Activated T-cell treated with anti-CD3 and anti-CD28 coated beads, Interleukin-2, amount 50 U/mL, for 48 hours (primary cell): ENCODE data around the gene DYNC2LI1.

ENCODE experiments used
- DNase-seq, 2 experiments: peaks; one replicate each; pipeline ENCODE4 v3.0.0-alpha.2; 2020

Gene DYNC2LI1

DNA sequence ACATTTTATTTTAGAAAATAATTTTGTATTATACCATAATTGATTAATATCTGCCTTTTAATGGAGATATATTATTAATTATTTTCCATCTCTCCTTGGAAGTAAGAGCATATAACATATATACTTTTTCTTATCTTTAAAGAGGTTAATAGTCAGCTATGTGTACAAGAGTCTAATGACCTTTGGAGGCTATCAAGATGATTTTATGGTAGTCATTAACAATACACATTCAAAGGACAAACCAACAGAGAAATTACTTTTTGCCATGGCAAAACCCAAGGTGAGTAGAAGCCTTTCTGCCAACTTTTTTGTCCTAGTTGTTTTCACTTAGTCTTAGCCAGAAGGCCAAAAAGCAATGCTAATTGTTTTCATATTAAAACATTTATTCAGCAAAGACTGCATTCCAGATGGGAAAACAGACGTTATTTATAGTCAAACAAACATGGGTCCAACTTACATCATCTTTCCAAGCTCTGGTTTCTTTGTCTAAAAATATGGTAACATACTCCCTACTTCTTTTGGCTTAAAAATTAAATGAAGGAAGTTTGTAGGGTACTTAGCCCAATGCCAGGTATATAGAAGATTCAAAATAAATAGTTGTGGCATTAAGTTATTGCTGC is 9.6 kb upstream of the DYNC2LI1 start:
- DNase-seq = no peak

DNA sequence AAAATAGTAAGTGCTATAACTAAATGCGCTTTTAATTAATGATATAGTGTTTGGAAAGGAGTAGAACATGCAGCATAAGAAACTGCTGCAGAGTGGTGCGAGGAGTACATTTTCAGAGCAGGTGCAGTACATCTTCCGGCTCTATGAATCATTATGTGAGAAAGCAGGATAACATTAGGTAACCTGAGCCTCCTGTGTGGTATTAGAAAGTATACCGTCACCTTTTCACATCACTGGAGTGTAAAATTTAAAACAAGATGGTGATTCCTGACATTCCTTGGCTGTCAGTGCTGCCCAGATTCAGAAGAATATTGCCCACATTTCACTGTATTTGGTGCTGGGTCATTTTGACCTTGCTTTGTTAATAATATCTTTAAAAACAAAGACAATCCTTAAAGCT is 7.8 kb upstream of the DYNC2LI1 start:
- no peak for DNase-seq

DNA sequence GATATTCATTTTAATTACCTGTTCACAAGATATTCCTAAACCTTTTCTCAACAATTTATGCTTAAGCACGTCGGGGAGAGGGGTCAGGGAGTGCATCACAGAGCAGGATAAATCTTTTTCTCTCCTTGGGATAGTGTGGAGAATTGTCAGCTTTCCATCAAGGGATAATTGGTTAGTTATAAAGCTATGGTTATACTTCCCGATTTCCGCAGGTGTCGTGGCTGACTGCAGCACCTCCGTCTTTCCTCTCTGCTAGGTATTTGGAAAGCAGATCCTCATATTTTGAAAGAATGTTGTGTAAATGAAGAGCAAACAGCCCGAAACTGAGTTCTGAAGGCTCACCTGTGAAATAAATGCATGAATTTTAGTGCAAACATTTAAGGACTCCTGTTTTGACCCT is 778 bp downstream of the DYNC2LI1 start:
- no peak for DNase-seq

DNA sequence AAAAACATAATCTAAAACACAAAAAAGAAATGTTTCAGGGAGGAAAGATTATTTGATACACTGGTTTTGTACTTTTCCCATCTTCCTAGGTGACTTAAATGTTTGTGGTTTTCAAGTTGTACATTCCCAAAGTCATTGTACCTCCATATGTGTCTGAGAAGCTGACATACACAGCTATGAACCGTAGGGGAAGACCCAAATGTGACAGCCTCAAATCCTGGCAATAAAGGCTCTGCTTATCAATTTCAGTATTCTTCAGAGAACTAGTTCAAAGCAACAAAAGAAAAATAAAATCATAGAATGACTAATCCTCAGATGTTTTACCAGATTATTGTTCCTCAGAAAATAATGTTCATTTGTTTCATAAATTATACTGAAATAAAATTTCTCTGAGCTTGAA is 2.5 kb downstream of the DYNC2LI1 start:
- DNase-seq = no peak

DNA sequence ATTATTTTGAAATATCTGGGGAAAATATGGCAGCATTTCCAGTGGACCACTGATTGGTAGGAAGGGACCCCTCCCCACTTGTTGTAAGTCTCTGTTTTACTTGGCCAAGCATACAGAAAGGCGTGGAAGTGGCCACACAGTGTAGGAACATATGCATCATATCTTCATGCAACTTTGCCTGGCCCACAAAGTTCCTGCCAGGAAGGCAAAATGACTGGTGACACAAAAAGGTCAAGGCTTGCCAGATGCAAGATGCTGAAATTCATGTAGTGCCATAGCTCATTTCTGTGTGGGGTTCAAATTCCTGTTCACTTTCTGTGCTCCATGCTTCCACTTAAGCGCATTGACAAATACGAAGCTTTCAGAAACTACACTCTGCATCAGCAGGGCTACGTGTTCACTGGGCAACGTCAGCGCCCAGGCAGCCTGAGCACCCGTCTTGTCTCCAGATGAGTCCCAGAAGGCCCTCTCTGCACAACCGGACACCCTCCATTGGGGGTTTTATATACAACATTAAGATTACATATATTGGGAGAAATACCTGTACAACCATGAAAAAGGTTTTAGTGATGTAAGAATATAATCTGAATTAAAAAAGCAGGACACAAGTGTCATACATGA is 3.6 kb downstream of the DYNC2LI1 start:
- DNase-seq = peak in 1 of 2 experiments; percentile 44

DNA sequence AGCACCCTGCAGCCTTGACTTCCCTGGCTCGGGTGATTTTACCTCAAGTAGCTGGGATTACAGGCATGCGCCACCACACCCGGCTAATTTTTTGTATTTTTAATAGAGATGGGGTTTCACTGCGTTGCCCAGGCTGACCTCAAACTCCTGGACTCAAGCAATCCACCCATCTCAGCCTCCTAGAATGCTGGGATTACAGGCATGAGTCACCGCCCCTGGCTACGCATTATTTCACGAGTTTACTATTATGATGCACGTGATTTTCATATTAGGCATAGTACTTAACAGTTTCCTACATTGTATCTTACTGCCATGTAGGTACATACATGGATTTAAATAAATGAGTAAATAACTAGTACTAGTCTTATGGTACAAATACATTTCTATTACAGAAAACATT is 4.4 kb downstream of the DYNC2LI1 start:
- no peak for DNase-seq

DNA sequence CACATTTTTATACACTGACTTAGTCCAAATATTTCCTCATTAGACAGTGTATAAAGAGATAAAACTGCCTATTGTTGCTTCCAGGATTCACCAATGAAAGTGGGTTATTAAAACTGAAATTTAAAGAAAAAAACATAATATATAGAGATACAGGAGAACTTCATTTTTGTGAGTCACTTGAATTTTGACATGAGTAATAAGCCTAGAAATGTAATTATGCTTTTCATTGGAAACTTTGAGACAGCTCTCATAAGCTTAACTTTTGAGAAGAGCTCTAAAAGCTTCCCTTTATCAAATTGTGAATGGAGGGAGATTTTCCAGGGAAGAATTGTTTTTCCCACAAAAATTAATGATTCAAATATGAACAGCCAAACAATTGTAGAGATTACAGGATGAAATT is 14.1 kb downstream of the DYNC2LI1 start:
- DNase-seq = no peak

DNA sequence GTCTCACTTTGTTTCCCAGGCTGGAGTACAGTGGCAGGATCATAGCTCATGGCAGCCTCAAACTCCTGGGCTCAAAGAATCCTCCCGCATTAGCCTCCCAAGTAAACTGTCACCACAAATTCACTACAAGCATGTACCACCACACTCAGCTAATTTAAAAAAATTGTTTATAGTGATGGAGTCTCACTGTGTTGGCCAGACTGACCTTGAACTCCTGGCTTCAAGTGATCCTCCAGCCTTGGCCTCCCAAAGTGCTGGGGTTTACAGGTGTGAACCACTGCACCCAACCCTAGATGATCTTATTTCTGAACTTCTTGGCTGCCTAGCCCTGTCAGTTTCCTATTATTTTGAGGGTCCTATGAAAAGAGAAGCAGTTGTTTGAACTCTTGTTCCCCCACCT is 14.8 kb downstream of the DYNC2LI1 start:
- DNase-seq = no peak

DNA sequence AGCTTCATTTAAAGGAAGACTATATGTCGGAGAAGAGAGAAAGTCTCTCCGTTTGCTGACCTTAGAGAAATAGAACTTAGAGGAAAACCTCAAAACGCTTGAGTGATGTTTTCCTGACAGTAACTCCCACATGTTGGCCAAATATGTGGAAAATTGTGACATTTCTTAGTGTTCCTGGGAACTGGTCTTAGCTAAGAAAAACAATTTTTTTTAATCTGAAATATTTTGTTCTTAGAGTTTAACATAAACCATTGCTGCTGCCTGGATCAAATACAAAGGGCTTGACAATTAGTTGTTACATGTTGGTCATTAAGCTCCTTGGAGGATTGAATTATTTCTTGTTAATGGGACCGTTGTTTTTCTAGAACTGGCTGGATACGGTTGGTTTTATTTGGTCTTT is 16.3 kb downstream of the DYNC2LI1 start:
- no peak for DNase-seq

DNA sequence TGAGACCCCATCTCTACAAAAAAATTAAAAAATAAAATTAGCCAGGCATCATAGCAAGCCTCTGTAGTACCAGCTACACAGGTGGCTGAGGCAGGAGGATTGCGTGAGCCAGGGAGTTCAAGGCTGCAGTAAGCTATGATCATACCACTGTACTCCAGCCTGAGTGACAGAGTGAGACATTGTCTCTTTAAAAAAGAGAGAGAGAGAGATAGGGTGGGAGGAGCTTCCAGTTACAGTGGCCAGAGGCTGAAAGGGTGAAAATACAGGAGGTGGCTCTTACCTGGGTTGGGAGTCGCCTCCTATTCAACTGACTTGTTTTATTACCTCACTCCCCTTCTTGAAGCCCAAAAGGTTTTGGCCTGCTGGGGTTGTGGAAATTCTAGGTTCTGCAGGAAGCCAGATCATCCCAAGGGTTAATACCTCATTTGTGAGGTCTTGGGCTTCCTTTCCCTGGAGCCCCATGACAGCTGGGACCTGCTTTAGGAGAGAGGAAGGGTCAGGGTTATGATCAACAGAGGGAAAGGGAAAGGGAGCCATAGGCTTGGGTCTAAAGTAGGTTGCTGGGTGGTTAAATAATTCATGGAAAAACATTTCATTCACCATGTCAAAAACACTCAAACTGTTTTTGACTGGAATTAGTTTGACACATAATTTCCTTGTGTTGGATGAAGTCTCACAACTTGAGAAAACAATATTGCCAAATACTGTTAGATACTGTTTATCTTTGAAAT is 17.4 kb downstream of the DYNC2LI1 start:
- no peak for DNase-seq

DNA sequence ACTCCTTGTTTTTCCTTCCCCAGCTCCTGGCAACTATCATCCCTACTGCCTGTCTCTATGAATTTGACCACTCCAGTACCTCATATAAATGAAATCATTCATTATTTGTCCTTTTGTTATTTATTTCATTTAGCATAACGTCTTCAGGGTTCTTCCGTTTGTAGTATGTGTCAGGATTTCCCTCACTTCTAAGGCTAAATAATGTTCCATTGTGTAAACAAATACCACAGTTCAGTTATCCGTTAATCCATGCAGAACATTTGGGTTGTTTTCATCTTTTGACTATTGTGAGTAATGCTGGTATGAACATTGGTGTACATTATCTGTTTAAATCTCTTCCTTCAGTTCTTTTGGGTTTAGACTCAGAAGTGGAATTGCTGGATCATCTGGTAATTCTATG is 18.8 kb downstream of the DYNC2LI1 start:
- DNase-seq = no peak

DNA sequence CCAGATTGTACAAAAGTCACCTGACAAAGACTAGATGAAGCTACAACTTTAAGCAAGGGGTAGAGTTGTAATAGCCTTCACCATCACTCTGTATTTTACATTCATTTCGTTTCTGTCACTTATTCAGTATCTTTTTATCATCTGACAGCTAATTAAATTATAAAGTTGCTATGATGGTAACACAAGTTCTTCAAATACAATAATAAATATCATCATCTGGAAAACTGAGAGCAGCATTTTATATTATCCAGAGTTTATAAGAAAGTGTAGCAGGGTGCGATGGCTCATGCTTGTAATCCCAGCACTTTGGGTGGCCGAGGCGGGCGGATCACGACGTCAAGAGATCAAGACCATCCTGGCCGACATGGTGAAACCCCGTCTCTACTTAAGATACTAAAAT is 21.1 kb downstream of the DYNC2LI1 start:
- no peak for DNase-seq

DNA sequence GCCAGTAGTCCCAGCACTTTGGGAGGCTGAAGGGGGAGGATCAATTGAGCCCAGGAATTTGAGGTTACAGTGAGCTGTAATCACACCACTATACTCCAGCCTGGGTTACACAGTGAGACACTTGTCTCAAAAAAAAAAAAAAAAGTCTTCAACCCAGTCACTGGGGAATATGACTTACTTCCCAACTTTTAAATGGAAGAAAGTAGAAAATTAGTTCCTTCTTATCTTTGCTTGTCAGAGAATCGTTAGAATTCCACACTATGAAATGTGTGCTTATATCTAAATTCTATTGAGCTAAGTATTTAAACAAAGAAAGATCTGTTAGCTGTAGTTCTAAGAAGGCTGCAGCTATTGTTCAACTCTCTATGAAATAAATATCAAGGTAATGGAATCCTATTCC is 22.4 kb downstream of the DYNC2LI1 start:
- no peak for DNase-seq

DNA sequence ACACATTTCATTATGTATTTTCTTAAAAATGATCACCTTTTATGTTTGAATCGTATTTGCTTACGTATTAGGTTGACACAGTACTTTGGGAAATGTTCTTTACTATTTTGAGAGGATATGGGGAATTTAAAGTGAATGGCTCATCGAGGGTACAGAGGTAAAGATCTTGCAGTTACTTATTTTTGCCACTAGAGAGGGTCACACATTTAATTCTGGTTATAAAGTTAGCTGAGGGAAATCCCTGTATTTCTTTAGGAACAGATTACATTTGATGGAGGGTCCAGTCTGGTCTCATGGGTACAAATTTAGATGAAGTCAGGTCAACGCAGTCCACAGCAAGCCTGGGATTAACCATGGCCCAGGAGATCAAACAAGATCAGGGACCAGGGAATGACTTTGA is 24.5 kb downstream of the DYNC2LI1 start:
- no peak for DNase-seq

DNA sequence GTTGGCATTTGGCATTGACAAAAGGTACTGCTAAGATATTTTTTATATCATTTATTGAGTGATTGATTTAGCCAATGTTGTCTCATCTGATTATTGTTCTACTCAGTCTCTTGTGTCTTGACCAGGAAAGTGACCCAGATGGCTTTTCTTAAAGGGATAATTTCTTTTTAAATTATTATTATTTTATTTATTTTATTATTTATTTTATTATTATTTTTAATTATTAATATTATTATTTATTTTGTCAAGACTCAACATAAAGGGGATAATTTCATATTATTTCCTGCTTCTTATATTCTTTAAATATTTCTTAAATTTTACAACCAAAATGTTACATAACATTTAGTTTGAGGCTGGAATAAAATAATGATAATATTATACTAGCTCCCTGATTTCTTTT is 27.1 kb downstream of the DYNC2LI1 start:
- no peak for DNase-seq

DNA sequence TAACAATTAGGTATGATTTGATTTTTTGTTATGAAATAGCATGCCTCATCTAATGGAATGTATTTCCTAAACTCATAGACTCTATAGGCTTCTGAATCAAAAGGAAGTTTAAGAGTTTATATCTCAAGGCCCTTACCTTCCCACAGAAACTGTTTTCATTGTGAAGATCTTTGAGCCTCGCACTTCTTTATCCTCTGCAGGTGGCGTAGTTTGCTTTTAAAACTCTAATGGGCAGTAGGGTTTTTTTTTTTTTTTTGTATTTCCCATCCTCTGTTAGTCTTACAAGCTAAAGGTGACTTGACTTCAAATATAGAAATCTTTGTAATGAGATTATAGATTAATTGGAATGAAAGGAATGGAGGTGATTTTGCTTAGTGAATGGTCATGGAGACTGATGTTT is 28.3 kb downstream of the DYNC2LI1 start:
- no peak for DNase-seq

DNA sequence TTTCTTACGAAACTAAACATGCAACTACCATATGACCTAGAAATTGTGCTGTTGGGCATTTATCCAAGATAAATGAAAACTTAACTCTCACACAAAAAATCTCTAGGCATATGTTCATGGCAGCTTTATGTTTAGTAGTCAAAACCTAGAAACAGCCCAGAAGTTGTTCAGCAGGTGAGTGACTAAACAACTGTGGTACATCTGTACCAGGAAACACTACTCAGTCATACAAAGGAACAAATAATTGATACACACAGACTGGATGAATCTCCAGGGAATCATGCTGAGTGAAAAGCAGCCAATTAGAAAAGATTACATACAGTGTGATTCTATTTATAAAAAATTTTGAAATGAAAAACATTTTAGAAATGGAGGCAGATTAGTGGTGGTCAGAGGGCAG is 29.3 kb downstream of the DYNC2LI1 start:
- DNase-seq = no peak

DNA sequence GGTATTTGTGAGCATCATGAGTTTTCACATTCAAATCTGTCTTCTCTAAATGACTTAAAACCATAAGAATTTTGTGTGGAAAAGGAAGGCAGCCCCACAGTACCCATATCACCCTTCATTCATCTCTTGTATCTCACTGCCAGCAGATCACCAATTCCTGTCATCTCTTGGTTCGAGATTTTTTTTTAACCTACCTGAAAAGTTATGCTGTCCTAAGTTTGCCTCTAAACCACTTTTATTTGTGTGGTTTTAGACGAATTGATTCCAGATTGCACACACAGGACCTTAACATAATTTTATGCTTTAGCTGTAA is 32.8 kb downstream of the DYNC2LI1 start:
- DNase-seq = no peak

DNA sequence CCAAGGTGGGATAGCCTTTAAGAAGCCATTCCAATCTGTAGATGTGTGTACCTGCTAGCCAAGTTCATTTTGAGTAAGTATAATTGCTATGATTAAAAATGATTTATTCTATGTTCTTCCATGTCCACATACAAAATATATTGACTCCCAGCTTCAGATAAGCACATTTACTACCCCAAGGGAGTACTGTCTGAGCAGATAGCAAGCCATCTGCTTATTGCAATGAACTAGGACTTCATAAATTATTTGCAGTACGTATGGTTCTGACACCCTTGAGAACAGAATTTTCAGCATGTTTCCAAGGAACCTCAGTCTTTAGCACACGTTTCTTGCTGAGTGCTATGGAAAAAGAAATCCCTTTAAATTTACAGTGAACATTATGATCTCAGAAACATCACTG is 36.6 kb downstream of the DYNC2LI1 start:
- DNase-seq = no peak

DNA sequence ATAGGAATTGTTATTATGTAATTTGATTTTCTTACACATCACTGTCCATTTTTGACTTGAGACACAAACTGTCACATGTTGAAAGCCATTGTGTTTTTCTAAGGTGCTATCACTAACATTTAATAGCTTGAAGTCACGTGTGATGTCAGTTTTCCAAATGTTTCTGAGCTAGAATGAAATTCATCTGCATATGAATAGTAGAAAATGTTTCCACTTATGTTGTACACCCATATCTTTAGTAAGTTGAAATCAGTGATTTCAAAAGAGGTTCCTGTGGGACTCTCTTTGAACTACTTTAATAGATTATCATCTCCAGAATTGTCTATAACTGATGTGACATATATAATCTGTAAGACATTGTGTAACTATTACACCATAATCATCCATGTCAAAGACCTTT is 37.0 kb downstream of the DYNC2LI1 start:
- DNase-seq = no peak

DNA sequence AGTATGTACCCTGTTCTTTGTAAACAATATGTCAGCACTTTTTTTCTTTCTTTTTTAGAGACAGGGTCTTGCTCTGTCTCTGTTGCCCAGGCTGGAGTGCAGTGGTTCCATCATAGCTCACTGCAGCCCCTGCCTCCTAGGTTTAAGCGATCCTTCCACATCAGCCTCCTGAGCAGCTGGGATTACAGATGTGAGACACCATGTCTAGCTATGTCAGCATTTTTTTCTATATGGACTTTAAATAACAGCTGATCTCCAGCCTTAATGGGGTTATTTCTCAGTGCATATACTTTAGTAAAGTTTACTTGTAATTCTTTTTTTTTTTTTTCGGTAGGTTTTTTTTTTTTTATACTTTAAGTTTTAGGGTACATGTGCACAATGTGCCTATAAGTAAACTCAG is 38.2 kb downstream of the DYNC2LI1 start:
- DNase-seq = no peak

DNA sequence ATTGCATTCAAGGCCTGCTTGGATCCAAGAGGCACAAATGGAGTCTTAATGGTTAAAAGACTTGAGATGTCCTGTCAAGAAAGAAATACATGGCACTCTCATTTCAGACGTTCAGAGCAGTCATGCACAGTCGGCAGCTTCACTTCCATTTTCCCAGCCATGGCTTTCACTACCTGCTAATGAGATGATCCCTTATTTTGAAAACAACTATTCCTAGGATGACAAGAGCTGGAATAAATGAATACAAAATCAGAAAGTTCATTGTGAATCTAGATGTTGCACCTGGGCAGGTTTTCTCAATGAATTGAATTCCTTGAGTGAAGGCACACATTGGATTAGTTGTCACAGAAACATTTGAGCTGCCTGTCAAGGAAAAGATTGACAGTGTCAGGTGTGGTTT is 39.1 kb downstream of the DYNC2LI1 start:
- no peak for DNase-seq

DNA sequence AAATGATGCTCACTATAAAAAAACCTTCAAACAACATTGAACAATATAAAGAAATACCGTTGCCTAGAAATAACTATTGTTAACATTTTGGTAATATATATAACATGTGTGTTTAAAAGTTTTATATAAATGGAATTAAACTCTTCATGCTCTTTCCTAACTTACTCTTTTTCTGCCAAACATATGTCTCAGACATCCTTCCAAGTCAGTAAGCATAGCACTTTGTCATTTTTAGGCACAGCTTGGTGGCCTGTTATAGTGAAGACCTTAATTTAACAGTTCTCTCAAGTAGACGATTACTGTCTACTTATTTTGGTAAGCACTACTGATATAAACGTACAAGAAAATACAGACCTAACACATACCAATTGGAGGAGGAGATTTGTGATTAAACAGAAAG is 40.9 kb downstream of the DYNC2LI1 start:
- DNase-seq = no peak

DNA sequence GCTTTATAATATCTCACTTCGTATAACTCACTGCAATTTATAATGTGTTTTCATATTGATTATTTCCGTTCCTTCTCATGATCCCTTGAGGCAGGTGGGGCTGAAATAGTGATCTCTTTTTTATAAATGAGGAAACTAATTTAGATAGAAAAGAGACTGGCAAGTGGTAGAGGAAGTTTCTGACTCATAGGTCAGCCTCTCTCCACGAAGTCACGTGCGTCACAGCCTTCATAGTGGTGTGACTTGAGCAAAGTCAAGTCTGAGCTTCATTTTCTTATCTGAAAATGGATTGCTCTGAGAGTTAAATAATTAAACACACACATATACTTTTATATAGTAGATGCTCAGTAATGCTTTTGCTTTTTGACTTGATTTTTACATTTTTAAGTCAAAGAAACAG is 44.9 kb downstream of the DYNC2LI1 start:
- DNase-seq = peak; percentile 44
